ENCODE results near the gene SYT7. TPM values are rescaled to one million over a fixed set of nuclear protein-coding genes. Genes with fewer than 3 reads are reported as not detected.

The SYT7 gene
- total and polyA plus RNA-seq, 10 of the 15 experiments (the other 5 are each of a cell fraction or from before 2014, with no cell fraction given): not detected

- in situ Hi-C loops (cut with MboI) (no loop called here), intact Hi-C loops (cut with micrococcal nuclease; ENCODE audit: unreplicated experiment) (no loop called here)
- H2AFZ ChIP-seq (ENCODE audit: control insufficient read depth, low read depth, low read length): no peak overlapping the region
- H3K79me2 ChIP-seq (ENCODE audit: control insufficient read depth, insufficient read depth, low read length): no peaks in the 10 kb centered on the region
- H3K27me3 ChIP-seq (replicated peaks in 1 of 2; ENCODE audit: control insufficient read depth in 2 of 2, insufficient read depth in 2 of 2, low read length in 1 of 2): no peaks in the 10 kb centered on the region; a peak in 3 of 4 replicates
- no peak overlapping the region for H3K4me3 ChIP-seq
- 23% methylated on average over 15 of the region's 20 CpGs for WGBS (ENCODE audit: insufficient coverage, insufficient replicate concordance, low lambda C conversion rate, missing lambda C conversion rate)
- H4K20me1 ChIP-seq (ENCODE audit: control insufficient read depth, insufficient read depth): no peaks in the 10 kb centered on the region
- H3K9me3 ChIP-seq (replicated peaks; ENCODE audit: control insufficient read depth, insufficient read depth, low read length): no peaks in the 10 kb centered on the region; the same call in 2 of the 3 replicates
- ChIA-PET RAD21 (ENCODE audit: unreplicated experiment) (no interaction called here), SMC1A (ENCODE audit: uncharacterized antibody, unreplicated experiment) (no interaction called here), POLR2A (no interaction called here), CTCF (no interaction called here)
- H3K27ac ChIP-seq (ENCODE audit: control insufficient read depth, insufficient read depth): no peak overlapping the region
- H3K9ac ChIP-seq (ENCODE audit: control insufficient read depth, insufficient read depth, low read length): no peak overlapping the region
- no TSS peak for BruUV-seq (replicated peaks)
- no peak for FAIRE-seq
- H3K4me1 ChIP-seq (ENCODE audit: control insufficient read depth, insufficient read depth, low read length): no peaks in the 10 kb centered on the region
- no peak for ATAC-seq
- no peak for DNase-seq (ENCODE audit: low read depth, low spot score)
- H3K36me3 ChIP-seq (ENCODE audit: control insufficient read depth in 2 of 2, insufficient read depth in 2 of 2, low read length in 1 of 2): no peaks in the 10 kb centered on the region
- H3K4me2 ChIP-seq (ENCODE audit: control insufficient read depth, insufficient read depth): no peak overlapping the region
- TF ChIP-seq SPI1 (IDR thresholded peaks at IDR 0.05; ENCODE audit: borderline replicate concordance, insufficient read depth, low read depth, low read length): no peak
- TF ChIP-seq IRF4 (IDR thresholded peaks at IDR 0.05; ENCODE audit: low read depth, low read length): no peak
- TF ChIP-seq KLF5 (IDR thresholded peaks at IDR 0.05; ENCODE audit: partially characterized antibody): no peak
- TF ChIP-seq ZNF687 (IDR thresholded peaks at IDR 0.05): no peak
- no peak for TF ChIP-seq ZNF207 (IDR thresholded peaks at IDR 0.05; ENCODE audit: borderline replicate concordance)
- no peak for TF ChIP-seq BCL3 (IDR thresholded peaks at IDR 0.05; ENCODE audit: borderline replicate concordance, insufficient read depth, low read depth, low read length, poor library complexity, severe bottlenecking)
- no peak for TF ChIP-seq SREBF1 (IDR thresholded peaks at IDR 0.05; ENCODE audit: low read length)
- TF ChIP-seq ATF3 (IDR thresholded peaks at IDR 0.05; ENCODE audit: borderline replicate concordance, extremely low read depth, low read depth, low read length): no peak
- TF ChIP-seq RCOR1 (conservative IDR thresholded peaks at IDR 0.05; ENCODE audit: low read depth, low read length): no peak
- no peak for TF ChIP-seq ZBTB33 (IDR thresholded peaks at IDR 0.05)
- TF ChIP-seq MYC (IDR thresholded peaks at IDR 0.05; ENCODE audit: insufficient read depth, insufficient read length, insufficient replicate concordance, low read length, severe bottlenecking): no peak
- no peak for TF ChIP-seq CHD2 (IDR thresholded peaks at IDR 0.05; ENCODE audit: borderline replicate concordance, low read depth, low read length)
- TF ChIP-seq YBX1 (IDR thresholded peaks at IDR 0.05): no peak
These were observed 34.2 kb downstream of the SYT7 start for GRCh38 chr11:61546663-61547062.

Measured in GM12878 (cell line).